H1 (cell line): ENCODE results near the gene GMEB2. TPM values are rescaled to one million over a fixed set of nuclear protein-coding genes. Genes with fewer than 3 reads are reported as not detected.

ENCODE experiments used
- CTCF ChIA-PET: fragments of 300-600 bp; sonication (Branson Sonifier 250); formaldehyde crosslinking; loops from one replicate; lab custom pipeline; 2021; ENCODE audit not compliant: partially characterized antibody; lab: Charles Lee
- POLR2A ChIA-PET: fragments of 300-600 bp; sonication (Branson Sonifier 250); formaldehyde crosslinking; loops from one replicate; lab custom pipeline; 2021; ENCODE audit warnings: inconsistent platforms; ENCODE audit not compliant: partially characterized antibody; lab: Charles Lee
- DNase-seq, 2 experiments: peaks; one replicate each; pipeline versions ENCODE4 v3.0.0 to v3.0.0-alpha.2; 2010 to 2022; ENCODE audit warnings: low spot score in 2 of 2, low read depth in 1 of 2, mixed read lengths in 1 of 2
- FAIRE-seq: peaks from 2 replicates; lab custom pipeline; 2011; peaks lifted over from hg19 to GRCh38; lab: Jason Lieb, UNC
- H2AFZ ChIP-seq: 2 replicates; pipeline ENCODE4 v1.8.1; 2012; ENCODE audit warnings: low read length, inconsistent platforms
- H2AK5ac ChIP-seq: 2 replicates; pipeline ENCODE4 v1.6.1; 2013; ENCODE audit warnings: low read depth, low read length
- H2BK120ac ChIP-seq: replicated peaks from 2 replicates; pipeline ENCODE3; 2013; ENCODE audit warnings: low read depth, low read length, inconsistent platforms
- H2BK12ac ChIP-seq: 2 replicates; pipeline ENCODE4 v1.6.1; 2013; ENCODE audit warnings: low read depth, low read length
- H2BK15ac ChIP-seq: 2 replicates; pipeline ENCODE4 v1.6.1; 2013; ENCODE audit warnings: low read length
- H2BK20ac ChIP-seq: 2 replicates; pipeline ENCODE4 v1.6.1; 2013; ENCODE audit warnings: low read length
- H2BK5ac ChIP-seq: 2 replicates; pipeline ENCODE4 v1.6.1; 2013; ENCODE audit warnings: low read depth, low read length
- H3K14ac ChIP-seq: 2 replicates; pipeline ENCODE4 v1.6.1; 2013; ENCODE audit warnings: inconsistent platforms; ENCODE audit not compliant: insufficient read length
- H3K18ac ChIP-seq: 2 replicates; pipeline ENCODE4 v1.6.1; 2013; ENCODE audit warnings: low read length; ENCODE audit errors: extremely low read depth
- H3K23ac ChIP-seq: 2 replicates; pipeline ENCODE4 v1.6.1; 2013; ENCODE audit warnings: inconsistent platforms; ENCODE audit not compliant: insufficient read length
- H3K23me2 ChIP-seq: 2 replicates; pipeline ENCODE4 v1.6.1; 2013; ENCODE audit warnings: low read depth, low read length
- H3K27ac ChIP-seq: 2 replicates; pipeline ENCODE4 v1.6.1; 2011; ENCODE audit warnings: low read depth, low read length, inconsistent platforms
- H3K27me3 ChIP-seq, 4 experiments: replicated peaks in 1 of 4; 1 replicate in 1 of 4; 2 replicates in 3 of 4; pipeline versions ENCODE4 v1.6.1 to v1.8.1; 2011 to 2013; ENCODE audit warnings: low read length in 3 of 4, mild to moderate bottlenecking in 3 of 4, inconsistent platforms in 2 of 4, mixed read lengths in 2 of 4, moderate library complexity in 1 of 4; ENCODE audit not compliant: control insufficient read depth in 3 of 4, insufficient read depth in 3 of 4; ENCODE audit errors: extremely low read depth in 1 of 4
- H3K36me3 ChIP-seq, 4 experiments: 2 replicates each; pipeline versions ENCODE4 v1.6.1 to v1.8.1; 2011 to 2013; ENCODE audit warnings: mild to moderate bottlenecking in 4 of 4, low read length in 3 of 4, moderate library complexity in 2 of 4, control low read depth in 1 of 4, inconsistent platforms in 1 of 4; ENCODE audit not compliant: insufficient read depth in 4 of 4, control insufficient read depth in 2 of 4
- H3K4ac ChIP-seq: replicated peaks from 2 replicates; pipeline ENCODE3; 2013; ENCODE audit warnings: low read length, low read depth, mixed read lengths, inconsistent platforms; ENCODE audit not compliant: insufficient read length
- H3K4me1 ChIP-seq, 4 experiments: replicated peaks in 1 of 4; 1 replicate in 1 of 4; 2 replicates in 3 of 4; pipeline versions ENCODE4 v1.6.1 to v1.8.1; 2011 to 2013; ENCODE audit warnings: low read length in 3 of 4, inconsistent platforms in 2 of 4, mixed read lengths in 1 of 4; ENCODE audit not compliant: insufficient read depth in 4 of 4, control insufficient read depth in 3 of 4
- H3K4me2 ChIP-seq, 2 experiments: 2 replicates each; pipeline versions ENCODE4 v1.6.1 to v1.8.1; 2011 to 2013; ENCODE audit warnings: low read depth in 2 of 2, low read length in 2 of 2, control low read depth in 1 of 2, inconsistent platforms in 1 of 2, mild to moderate bottlenecking in 1 of 2; ENCODE audit not compliant: insufficient read depth in 1 of 2
- H3K4me3 ChIP-seq, 4 experiments: fragments of 200-600, 300-600 bp in 1 of 4; sonication (generic), shearing (Covaris generic), sonication (Bioruptor Twin) in 1 of 4; 2 replicates each; pipeline versions ENCODE4 v1.5.1 to v1.8.1; 2011 to 2016; ENCODE audit warnings: low read length in 4 of 4, low read depth in 3 of 4, control low read depth in 2 of 4, inconsistent platforms in 2 of 4, mild to moderate bottlenecking in 2 of 4, mixed read lengths in 1 of 4, moderate library complexity in 1 of 4; ENCODE audit not compliant: insufficient read depth in 2 of 4; ENCODE audit errors: extremely low read depth in 1 of 4
- H3K56ac ChIP-seq: replicated peaks from 2 replicates; pipeline ENCODE3; 2013; ENCODE audit warnings: low read depth, mild to moderate bottlenecking, mixed read lengths, low read length, inconsistent platforms; ENCODE audit not compliant: insufficient read length
- H3K79me1 ChIP-seq: 2 replicates; pipeline ENCODE4 v1.6.1; 2013; ENCODE audit warnings: low read depth, low read length, control low read depth
- H3K79me2 ChIP-seq, 2 experiments: 2 replicates each; pipeline versions ENCODE4 v1.6.1 to v1.8.1; 2012 to 2013; ENCODE audit warnings: low read length in 2 of 2, mild to moderate bottlenecking in 2 of 2, inconsistent platforms in 1 of 2; ENCODE audit not compliant: insufficient read depth in 2 of 2, control insufficient read depth in 1 of 2
- H3K9ac ChIP-seq, 4 experiments: replicated peaks in 1 of 4; 1 replicate in 1 of 4; 2 replicates in 3 of 4; pipeline versions ENCODE4 v1.6.1 to v1.8.1; 2011 to 2013; ENCODE audit warnings: low read depth in 3 of 4, low read length in 3 of 4, control low read depth in 2 of 4, mild to moderate bottlenecking in 2 of 4, moderate library complexity in 2 of 4, inconsistent platforms in 1 of 4; ENCODE audit errors: extremely low read depth in 1 of 4
- H3K9me3 ChIP-seq, 2 experiments: 2 replicates each; pipeline versions ENCODE4 v1.6.1 to v1.8.1; 2012 to 2013; ENCODE audit warnings: mild to moderate bottlenecking in 2 of 2, moderate library complexity in 2 of 2, control low read depth in 1 of 2, inconsistent platforms in 1 of 2, low read depth in 1 of 2, low read length in 1 of 2, mixed read lengths in 1 of 2; ENCODE audit not compliant: insufficient read depth in 2 of 2
- H4K20me1 ChIP-seq, 2 experiments: replicated peaks in 1 of 2; 2 replicates each; pipeline versions ENCODE3 to v1.8.1; 2011 to 2013; ENCODE audit warnings: inconsistent platforms in 2 of 2, low read length in 2 of 2, mild to moderate bottlenecking in 1 of 2; ENCODE audit not compliant: insufficient read depth in 2 of 2, control insufficient read depth in 1 of 2
- H4K5ac ChIP-seq: 2 replicates; pipeline ENCODE4 v1.6.1; 2013; ENCODE audit warnings: low read length, low read depth, mixed read lengths, inconsistent platforms; ENCODE audit not compliant: insufficient read length
- H4K8ac ChIP-seq: 2 replicates; pipeline ENCODE4 v1.8.0; 2013; ENCODE audit warnings: mild to moderate bottlenecking, moderate library complexity, low read length, inconsistent platforms; ENCODE audit not compliant: insufficient read depth; ENCODE audit errors: extremely low read depth
- H4K91ac ChIP-seq: replicated peaks from 2 replicates; pipeline ENCODE3; 2013; ENCODE audit warnings: low read length, mixed read lengths, inconsistent platforms; ENCODE audit not compliant: insufficient read length
- BACH1 ChIP-seq: IDR thresholded peaks from 2 replicates; pipeline ENCODE4 v1.6.1; 2012; ENCODE audit warnings: low read length, improper control_type of control experiment
- BCL11A ChIP-seq, 2 experiments: IDR thresholded peaks; one replicate each; pipeline ENCODE4 v1.6.1; 2011; ENCODE audit warnings: low read depth in 2 of 2, low read length in 2 of 2, mild to moderate bottlenecking in 2 of 2
- E2F6 ChIP-seq: IDR thresholded peaks from 2 replicates; pipeline ENCODE4 v1.6.1; 2012; ENCODE audit warnings: inconsistent platforms
- HDAC2 ChIP-seq, 2 experiments: fragments of 300-600 bp in 1 of 2; sonication (generic) in 1 of 2; IDR thresholded peaks; 2 replicates each; pipeline ENCODE4 v1.6.1; 2011 to 2012; ENCODE audit warnings: low read depth in 2 of 2, low read length in 2 of 2, mild to moderate bottlenecking in 2 of 2, moderate library complexity in 2 of 2, borderline replicate concordance in 1 of 2, inconsistent platforms in 1 of 2
- RNF2 ChIP-seq: fragments of 200-900, 300-1000 bp; sonication (generic); IDR thresholded peaks from 2 replicates; pipeline ENCODE4 v1.7.1; 2016; ENCODE audit warnings: borderline replicate concordance, low read depth, mild to moderate bottlenecking, antibody characterized with exemption, low read length; ENCODE audit not compliant: poor library complexity, severe bottlenecking; ENCODE audit errors: missing control alignments
- USF2 ChIP-seq: IDR thresholded peaks from 2 replicates; pipeline ENCODE4 v1.6.1; 2011; ENCODE audit warnings: low read length, improper control_type of control experiment
- WGBS, 2 experiments: shearing (Covaris generic) in 1 of 2; methylation state at CpG; one replicate each; pipeline versions ENCODE4 v1.1.6 to v1.1.7; 2013 to 2015; ENCODE audit warnings: low lambda C conversion rate in 2 of 2, mixed read lengths in 2 of 2, inconsistent platforms in 1 of 2, low coverage in 1 of 2, missing lambda C conversion rate in 1 of 2; ENCODE audit not compliant: insufficient replicate concordance in 2 of 2, insufficient coverage in 1 of 2, insufficient read length in 1 of 2; ENCODE audit errors: extremely low coverage in 1 of 2, missing lambda C conversion rate in 1 of 2; 5-methylcytosine and 5-hydroxymethylcytosine counted together
- polyA plus RNA-seq, 7 experiments: library from polyadenylated mRNA; depleted of rRNA in 3 of 7; stranded (reverse) in 5 of 7; unstranded in 2 of 7; fragments of >200 nt in 5 of 7; fragments of 200-250 nt in 2 of 7; gene quantifications; 1 replicate in 5 of 7; 2 replicates in 1 of 7; 4 replicates in 1 of 7; pipeline versions ENCODE4 v1.2.1 to v1.2.3, GENCODE V29; 2011 to 2013; ENCODE audit warnings: missing spikeins in 2 of 7, mixed read lengths in 2 of 7
- total RNA-seq: library from RNA; stranded (reverse); fragmentation: NEBNext Ultra II Directional; extraction: Animal tissue kit (Norgen Biotek cat#: 25700); gene quantifications from 2 replicates; pipeline ENCODE4 v1.2.1, GENCODE V29; 2021

The GMEB2 gene
- total and polyA plus RNA-seq, 2 of the 8 experiments (the other 6 are each of a cell fraction or from before 2014, with no cell fraction given): 12.9 to 14.2 TPM

GRCh38 chr20:63612276-63612931 lies 14.5 kb downstream of the GMEB2 start:
- Histone ChIP-seq H4K8ac (no peak overlapping the region; the same call in 1 of the 2 replicates), H2AFZ (no peak overlapping the region), H3K4ac (no peak overlapping the region), H2AK5ac (no peak overlapping the region), H2BK5ac (peak overlapping the region; percentile 39; the same call in 1 of the 2 replicates), H4K91ac (no peak overlapping the region), H3K23ac (no peak overlapping the region), H3K56ac (no peak overlapping the region), H4K5ac (no peak overlapping the region), H3K36me3 (peaks cover 0 to 15% (median 7%) of the 10 kb centered on the region in 4 experiments; a peak in 3 of 8 replicates), H3K4me1 (no peaks in the 10 kb centered on the region), H3K23me2 (no peaks in the 10 kb centered on the region), H3K4me3 (no peak overlapping the region), H3K9ac (peak overlapping the region in 1 of 4 experiments; percentile 21; a peak in 1 of 7 replicates), H3K79me1 (0 out of 2 replicates have a peak, but pooled peaks cover 2% of the 10 kb centered on the region), H3K27ac (no peak overlapping the region), H3K9me3 (peaks cover 9% of the 10 kb centered on the region in 2 experiments; a peak in 3 of 4 replicates), H3K27me3 (no peaks in the 10 kb centered on the region), H2BK12ac (no peak overlapping the region), H2BK120ac (no peak overlapping the region), H2BK15ac (no peak overlapping the region), H4K20me1 (peaks cover 0 to 3% of the 10 kb centered on the region in 2 experiments), H3K18ac (no peak overlapping the region), H2BK20ac (no peak overlapping the region), H3K4me2 (no peak overlapping the region), H3K14ac (no peak overlapping the region), H3K79me2 (peaks cover 0 to 17% of the 10 kb centered on the region in 2 experiments; a peak in 1 of 4 replicates)
- ChIA-PET POLR2A (interaction anchor here (0.5 to 1.6 kb wide), 3 partner anchors 12 to 96 kb away, joined by 3 read pairs; partner anchors contain the start of genes ARFRP1 and ZGPAT), CTCF (interaction anchor here (0.8 to 2.6 kb wide), 5 partner anchors 9 to 75 kb away, joined by 3 to 13 read pairs (median 5); partner anchors contain the start of gene PTK6)
- no peak for DNase-seq
- no peak for FAIRE-seq
- 85% methylated on average over 20 of the region's 20 CpGs; no CpG with 5 or more reads in 1 of the 2 experiments for WGBS, 2 experiments
- no peak; the same call in 1 of the 2 replicates for TF ChIP-seq E2F6
- no peak for TF ChIP-seq HDAC2 (IDR thresholded peaks at IDR 0.05; ENCODE audit: borderline replicate concordance in 1 of 2, low read depth in 2 of 2, low read length in 2 of 2)
- no peak for TF ChIP-seq RNF2
- no peak for TF ChIP-seq BACH1
- TF ChIP-seq BCL11A (IDR thresholded peaks at IDR 0.05; ENCODE audit: low read depth in 2 of 2, low read length in 2 of 2): no peak
- no peak for TF ChIP-seq USF2
